ENCODE results near the gene KCNN3.
A peak's percentile ranks its signal among the peaks of the same experiment; 100 is the strongest.

The KCNN3 gene

GRCh38 chr1:154881820-154882535 lies 11.9 kb upstream of the KCNN3 start:
- Mint-ChIP-seq H3K4me3 (no peak overlapping the region), H3K36me3 (ENCODE audit: low read depth) (no peaks in the 10 kb centered on the region), H3K9me3 (no peaks in the 10 kb centered on the region), H3K27ac (no peak overlapping the region), H3K27me3 (ENCODE audit: low read depth, poor library complexity) (peaks cover 24% of the 10 kb centered on the region), H3K4me1 (peaks cover 30% of the 10 kb centered on the region)
- no peak for TF ChIP-seq CTCF (IDR thresholded peaks at IDR 0.05)
- DNase-seq, result no peak

- TF ChIP-seq CTCF (IDR thresholded peaks at IDR 0.05), result no peak
- no peak overlapping the region for H3K27ac Mint-ChIP-seq
- no peaks in the 10 kb centered on the region for H3K36me3 Mint-ChIP-seq (ENCODE audit: low read depth)
- H3K4me1 Mint-ChIP-seq, result peaks cover 29% of the 10 kb centered on the region
- DNase-seq, result no peak
- no peaks in the 10 kb centered on the region for H3K9me3 Mint-ChIP-seq
- no peak overlapping the region for H3K4me3 Mint-ChIP-seq
- peaks cover 21% of the 10 kb centered on the region for H3K27me3 Mint-ChIP-seq (ENCODE audit: low read depth, poor library complexity)
Measured at GRCh38 chr1:154880671-154881070, 10.6 kb upstream of the KCNN3 start.

GRCh38 chr1:154879038-154879421 lies 8.9 kb upstream of the KCNN3 start:
- Mint-ChIP-seq H3K4me3 (no peak overlapping the region), H3K9me3 (no peaks in the 10 kb centered on the region), H3K27me3 (ENCODE audit: low read depth, poor library complexity) (peaks cover 23% of the 10 kb centered on the region), H3K27ac (no peak overlapping the region), H3K36me3 (ENCODE audit: low read depth) (no peaks in the 10 kb centered on the region), H3K4me1 (peaks cover 16% of the 10 kb centered on the region)
- TF ChIP-seq CTCF (IDR thresholded peaks at IDR 0.05), result no peak
- DNase-seq, result no peak

GRCh38 chr1:154878371-154879037 lies 8.4 kb upstream of the KCNN3 start:
- Mint-ChIP-seq H3K36me3 (ENCODE audit: low read depth) (no peaks in the 10 kb centered on the region), H3K27me3 (ENCODE audit: low read depth, poor library complexity) (peaks cover 23% of the 10 kb centered on the region), H3K4me3 (no peak overlapping the region), H3K9me3 (no peaks in the 10 kb centered on the region), H3K27ac (no peak overlapping the region), H3K4me1 (peaks cover 14% of the 10 kb centered on the region)
- DNase-seq, result peak; percentile 90
- peak; percentile 82 for TF ChIP-seq CTCF (IDR thresholded peaks at IDR 0.05)

- no peaks in the 10 kb centered on the region for H3K36me3 Mint-ChIP-seq (ENCODE audit: low read depth)
- DNase-seq, result no peak
- TF ChIP-seq CTCF (IDR thresholded peaks at IDR 0.05), result no peak
- H3K9me3 Mint-ChIP-seq, result no peaks in the 10 kb centered on the region
- peaks cover 14% of the 10 kb centered on the region for H3K4me1 Mint-ChIP-seq
- H3K4me3 Mint-ChIP-seq, result no peak overlapping the region
- peaks cover 23% of the 10 kb centered on the region for H3K27me3 Mint-ChIP-seq (ENCODE audit: low read depth, poor library complexity)
- no peak overlapping the region for H3K27ac Mint-ChIP-seq
Measured at GRCh38 chr1:154877370-154877974, 7.4 kb upstream of the KCNN3 start.
